Measurements from ENCODE around the gene MRPL55.

MRPL55 gene

GRCh38 chr1:228109073-228109961, at the start of gene MRPL55:
Gene MRPL55 (minus strand): TSS chr1:228109299. CDS start chr1:228108260, 1,039 bp downstream.
- DNase-seq: peak; percentile 99

GRCh38 chr1:228158151-228159007, 49.3 kb upstream of the MRPL55 start:
- DNase-seq: no peak

GRCh38 chr1:228157729-228158126, 48.6 kb upstream of the MRPL55 start:
- DNase-seq: no peak

- DNase-seq: no peak
These were observed 48.0 kb upstream of the MRPL55 start for GRCh38 chr1:228156941-228157728.

- no peak for DNase-seq
These were observed 47.4 kb upstream of the MRPL55 start for GRCh38 chr1:228156515-228156881.

GRCh38 chr1:228155596-228156514, 46.8 kb upstream of the MRPL55 start:
- no peak for DNase-seq

GRCh38 chr1:228154670-228155571, 45.8 kb upstream of the MRPL55 start:
- no peak for DNase-seq

GRCh38 chr1:228154021-228154669, 45.0 kb upstream of the MRPL55 start:
- DNase-seq: no peak

GRCh38 chr1:228152918-228153258, 43.8 kb upstream of the MRPL55 start:
- no peak for DNase-seq

- no peak for DNase-seq
These were observed 43.2 kb upstream of the MRPL55 start for GRCh38 chr1:228152097-228152917.

GRCh38 chr1:228151180-228151925, 42.3 kb upstream of the MRPL55 start:
- no peak for DNase-seq

GRCh38 chr1:228150461-228151179, 41.5 kb upstream of the MRPL55 start:
- DNase-seq: peak; percentile 62

GRCh38 chr1:228150120-228150460, 41.0 kb upstream of the MRPL55 start:
- no peak for DNase-seq

GRCh38 chr1:228149406-228150119, 40.5 kb upstream of the MRPL55 start, which contains the start of gene GJC2:
Gene GJC2 (plus strand): TSS chr1:228149930. CDS start chr1:228157759, 7,829 bp downstream.
- DNase-seq: peak; percentile 56

- no peak for DNase-seq
These were observed 39.9 kb upstream of the MRPL55 start for GRCh38 chr1:228148935-228149405.

GRCh38 chr1:228148196-228148861, 39.2 kb upstream of the MRPL55 start:
- no peak for DNase-seq
